ENCODE measurements around the gene ATP1A3.

The ATP1A3 gene

GRCh38 chr19:41958367-41959055, 35.5 kb downstream of the ATP1A3 start:
- H3K4me3 ChIP-seq (replicated peaks; ENCODE audit: low read depth, low read length): peak overlapping the region; percentile 93
- no peak for TF ChIP-seq CTCF (IDR thresholded peaks at IDR 0.05; ENCODE audit: low read depth, low read length, missing control alignments)
- no peak for DNase-seq (ENCODE audit: extremely low read depth, low read depth)

- H3K4me3 ChIP-seq (replicated peaks; ENCODE audit: low read depth, low read length): peak overlapping the region; percentile 93
- peak; percentile 86 for TF ChIP-seq CTCF (IDR thresholded peaks at IDR 0.05; ENCODE audit: low read depth, low read length, missing control alignments)
Observed at GRCh38 chr19:41957838-41958366, 36.1 kb downstream of the ATP1A3 start.

GRCh38 chr19:41957161-41957837, 36.7 kb downstream of the ATP1A3 start:
- DNase-seq (ENCODE audit: extremely low read depth, low read depth): no peak
- no peak for TF ChIP-seq CTCF (IDR thresholded peaks at IDR 0.05; ENCODE audit: low read depth, low read length, missing control alignments)
- peak overlapping the region; percentile 93; the same call in 1 of the 2 replicates for H3K4me3 ChIP-seq (replicated peaks; ENCODE audit: low read depth, low read length)

More at GRCh38 chr19:41957838-41958366, 36.1 kb downstream of the ATP1A3 start:
- peak; percentile 57 for DNase-seq (ENCODE audit: extremely low read depth, low read depth)

- no peak for DNase-seq (ENCODE audit: extremely low read depth, low read depth)
- no peak overlapping the region for H3K4me3 ChIP-seq (replicated peaks; ENCODE audit: low read depth, low read length)
- TF ChIP-seq CTCF (IDR thresholded peaks at IDR 0.05; ENCODE audit: low read depth, low read length, missing control alignments): no peak
Observed at GRCh38 chr19:41956621-41957020, 37.4 kb downstream of the ATP1A3 start.

GRCh38 chr19:41955521-41955920, 38.5 kb downstream of the ATP1A3 start:
- H3K4me3 ChIP-seq (replicated peaks; ENCODE audit: low read depth, low read length): no peak overlapping the region
- DNase-seq (ENCODE audit: extremely low read depth, low read depth): no peak
- TF ChIP-seq CTCF (IDR thresholded peaks at IDR 0.05; ENCODE audit: low read depth, low read length, missing control alignments): no peak

- no peak overlapping the region for H3K4me3 ChIP-seq (replicated peaks; ENCODE audit: low read depth, low read length)
- TF ChIP-seq CTCF (IDR thresholded peaks at IDR 0.05; ENCODE audit: low read depth, low read length, missing control alignments): peak; percentile 98
Observed at GRCh38 chr19:41951686-41952172, 42.3 kb downstream of the ATP1A3 start.

More at GRCh38 chr19:41951686-41952172, 42.3 kb downstream of the ATP1A3 start:
- no peak for DNase-seq (ENCODE audit: extremely low read depth, low read depth)

Measured in HFF-Myc (cell line).